DND-41 (cell line): Measurements from ENCODE around the gene CTSA.

Experiments used
- ATAC-seq: fragments of 200-7000 bp; cut with Tn5 transposase; 3 replicates; pipeline ENCODE4 v1.9.1; 2021; ENCODE audit warnings: low read depth; ENCODE audit not compliant: insufficient read depth
- DNase-seq: peaks from one replicate; pipeline ENCODE4 v3.0.0-alpha.2; 2020
- H2AFZ ChIP-seq: 2 replicates; pipeline ENCODE4 v1.6.0; 2012; ENCODE audit warnings: low read depth, low read length
- H3K27ac ChIP-seq: 2 replicates; pipeline ENCODE4 v1.5.1; 2012; ENCODE audit warnings: low read length, inconsistent platforms
- H3K27me3 ChIP-seq: fragments of 200-600 bp; sonication (generic); 2 replicates; pipeline ENCODE4 v1.6.0; 2012; ENCODE audit warnings: low read length, mild to moderate bottlenecking, inconsistent platforms; ENCODE audit not compliant: insufficient read depth, poor library complexity
- H3K36me3 ChIP-seq: 2 replicates; pipeline ENCODE4 v1.5.1; 2012; ENCODE audit warnings: low read length, inconsistent platforms; ENCODE audit not compliant: insufficient read depth
- H3K4me1 ChIP-seq: 2 replicates; pipeline ENCODE4 v1.5.1; 2012; ENCODE audit warnings: mild to moderate bottlenecking, low read length; ENCODE audit not compliant: insufficient read depth
- H3K4me2 ChIP-seq: 2 replicates; pipeline ENCODE4 v1.6.0; 2012; ENCODE audit warnings: mild to moderate bottlenecking, moderate library complexity, low read length, inconsistent platforms; ENCODE audit not compliant: insufficient read depth
- H3K4me3 ChIP-seq, 2 experiments: fragments of 200-600 bp in 1 of 2; shearing (Covaris generic) in 1 of 2; 2 replicates each; pipeline ENCODE4 v1.5.1; 2012 to 2016; ENCODE audit warnings: inconsistent platforms in 2 of 2, low read length in 2 of 2, mild to moderate bottlenecking in 2 of 2, low read depth in 1 of 2, moderate library complexity in 1 of 2
- H3K79me2 ChIP-seq: 2 replicates; pipeline ENCODE4 v1.6.0; 2012; ENCODE audit warnings: low read length, inconsistent platforms; ENCODE audit not compliant: insufficient read depth
- H3K9ac ChIP-seq: 2 replicates; pipeline ENCODE4 v1.6.0; 2012; ENCODE audit warnings: low read depth, mild to moderate bottlenecking, inconsistent platforms, low read length, moderate library complexity
- H3K9me3 ChIP-seq: 2 replicates; pipeline ENCODE4 v1.5.1; 2012; ENCODE audit warnings: low read length, moderate library complexity, mild to moderate bottlenecking, inconsistent platforms; ENCODE audit not compliant: insufficient read depth, severe bottlenecking
- H4K20me1 ChIP-seq: 2 replicates; pipeline ENCODE4 v1.6.0; 2012; ENCODE audit warnings: low read length; ENCODE audit not compliant: insufficient read depth
- CTCF ChIP-seq: IDR thresholded peaks from 2 replicates; pipeline ENCODE4 v1.5.1; 2012; ENCODE audit warnings: borderline replicate concordance, low read length, moderate library complexity, mild to moderate bottlenecking; ENCODE audit not compliant: poor library complexity, severe bottlenecking; ENCODE audit errors: extremely low read depth
- EZH2 ChIP-seq: IDR thresholded peaks from 3 replicates; pipeline ENCODE4 v1.6.1; 2012; ENCODE audit warnings: borderline replicate concordance, low read depth, mild to moderate bottlenecking, moderate library complexity, low read length, inconsistent platforms; ENCODE audit not compliant: severe bottlenecking

The CTSA gene

GRCh38 chr20:45890985-45891983 lies at the start of gene CTSA, which contains the start of gene NEURL2:
Gene CTSA, plus strand, starts transcription at chr20:45891335. Its CDS starts 234 bp downstream, at chr20:45891569.
Gene NEURL2, minus strand, starts transcription at chr20:45891208. Its CDS starts 217 bp downstream, at chr20:45890991.
- H3K4me2 ChIP-seq: peak within 1 kb of the TSS; percentile 99
- no peaks in the 10 kb centered on the region for H4K20me1 ChIP-seq
- ATAC-seq (peak; percentile 86), DNase-seq (peak; percentile 88)
- peaks cover 35% of the 10 kb centered on the region for H3K36me3 ChIP-seq
- H3K9ac ChIP-seq: peak within 1 kb of the TSS; percentile 96
- H3K27me3 ChIP-seq: no peaks in the 10 kb centered on the region
- H3K27ac ChIP-seq: peak within 1 kb of the TSS; percentile 92
- peak within 1 kb of the TSS; percentile 95 to 96 for H3K4me3 ChIP-seq
- TF ChIP-seq CTCF: peak; percentile 1
- TF ChIP-seq EZH2: no peak
- no peaks in the 10 kb centered on the region for H3K9me3 ChIP-seq
- peaks cover 30% of the 10 kb centered on the region for H3K4me1 ChIP-seq
- peaks cover 21% of the 10 kb centered on the region for H3K79me2 ChIP-seq
- peak within 1 kb of the TSS; percentile 99 for H2AFZ ChIP-seq

- no peak for TF ChIP-seq CTCF
- no peak for TF ChIP-seq EZH2
- ATAC-seq (no peak), DNase-seq (no peak)
- Histone ChIP-seq H3K4me3 (no peak overlapping the region), H3K4me2 (no peak overlapping the region), H3K9ac (no peak overlapping the region), H3K27ac (no peak overlapping the region), H4K20me1 (0 out of 2 replicates have a peak, but pooled peaks cover 2% of the 10 kb centered on the region), H3K9me3 (no peaks in the 10 kb centered on the region), H2AFZ (no peak overlapping the region), H3K79me2 (no peaks in the 10 kb centered on the region), H3K27me3 (no peaks in the 10 kb centered on the region), H3K36me3 (peaks cover 60% of the 10 kb centered on the region), H3K4me1 (no peaks in the 10 kb centered on the region)
Observed at GRCh38 chr20:45841407-45842129, 49.6 kb upstream of the CTSA start.

- TF ChIP-seq EZH2 (no peak), CTCF (no peak)
- no peak for ATAC-seq
- H3K27me3 ChIP-seq: no peaks in the 10 kb centered on the region
- H3K4me1 ChIP-seq: no peaks in the 10 kb centered on the region
- H3K36me3 ChIP-seq: peaks cover 64% of the 10 kb centered on the region
- no peaks in the 10 kb centered on the region for H3K79me2 ChIP-seq
- H2AFZ ChIP-seq: no peak overlapping the region
- no peak for DNase-seq
- H3K9me3 ChIP-seq: no peaks in the 10 kb centered on the region
- H4K20me1 ChIP-seq: 0 out of 2 replicates have a peak, but pooled peaks cover 2% of the 10 kb centered on the region
- no peak overlapping the region for H3K9ac ChIP-seq
- no peak overlapping the region for H3K4me3 ChIP-seq
- no peak overlapping the region for H3K27ac ChIP-seq
- H3K4me2 ChIP-seq: no peak overlapping the region
Observed at GRCh38 chr20:45842169-45842812, 48.8 kb upstream of the CTSA start.
